ENCODE measurements around the gene NCAM1. TPM values are rescaled to one million over a fixed set of nuclear protein-coding genes. Genes with fewer than 3 reads are reported as not detected.

Gene NCAM1
- total RNA-seq, 1 donor from 2014 or later: 76.7 TPM

GRCh38 chr11:113174882-113175281 is 213.7 kb downstream of the NCAM1 start:
- no peak for DNase-seq (ENCODE audit: low read depth, low spot score)
- H3K4me1 Mint-ChIP-seq: peaks cover 32% of the 10 kb centered on the region
- H3K27me3 Mint-ChIP-seq (ENCODE audit: low read depth): no peaks in the 10 kb centered on the region
- H3K27ac Mint-ChIP-seq (ENCODE audit: unreplicated experiment): no peak overlapping the region
- H3K9me3 Mint-ChIP-seq: no peaks in the 10 kb centered on the region
- TF ChIP-seq, protein P1, sequence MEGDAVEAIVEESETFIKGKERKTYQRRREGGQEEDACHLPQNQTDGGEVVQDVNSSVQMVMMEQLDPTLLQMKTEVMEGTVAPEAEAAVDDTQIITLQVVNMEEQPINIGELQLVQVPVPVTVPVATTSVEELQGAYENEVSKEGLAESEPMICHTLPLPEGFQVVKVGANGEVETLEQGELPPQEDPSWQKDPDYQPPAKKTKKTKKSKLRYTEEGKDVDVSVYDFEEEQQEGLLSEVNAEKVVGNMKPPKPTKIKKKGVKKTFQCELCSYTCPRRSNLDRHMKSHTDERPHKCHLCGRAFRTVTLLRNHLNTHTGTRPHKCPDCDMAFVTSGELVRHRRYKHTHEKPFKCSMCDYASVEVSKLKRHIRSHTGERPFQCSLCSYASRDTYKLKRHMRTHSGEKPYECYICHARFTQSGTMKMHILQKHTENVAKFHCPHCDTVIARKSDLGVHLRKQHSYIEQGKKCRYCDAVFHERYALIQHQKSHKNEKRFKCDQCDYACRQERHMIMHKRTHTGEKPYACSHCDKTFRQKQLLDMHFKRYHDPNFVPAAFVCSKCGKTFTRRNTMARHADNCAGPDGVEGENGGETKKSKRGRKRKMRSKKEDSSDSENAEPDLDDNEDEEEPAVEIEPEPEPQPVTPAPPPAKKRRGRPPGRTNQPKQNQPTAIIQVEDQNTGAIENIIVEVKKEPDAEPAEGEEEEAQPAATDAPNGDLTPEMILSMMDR (conservative IDR thresholded peaks at IDR 0.05): no peak
- H3K4me3 Mint-ChIP-seq: no peak overlapping the region
- H3K36me3 Mint-ChIP-seq (ENCODE audit: low read depth): no peaks in the 10 kb centered on the region

GRCh38 chr11:113176599-113177360 is 215.6 kb downstream of the NCAM1 start:
- Mint-ChIP-seq H3K4me1 (peaks cover 35% of the 10 kb centered on the region), H3K27me3 (ENCODE audit: low read depth) (no peaks in the 10 kb centered on the region), H3K9me3 (no peaks in the 10 kb centered on the region), H3K4me3 (no peak overlapping the region), H3K27ac (ENCODE audit: unreplicated experiment) (no peak overlapping the region), H3K36me3 (ENCODE audit: low read depth) (no peaks in the 10 kb centered on the region)
- DNase-seq (ENCODE audit: low read depth, low spot score): no peak
- TF ChIP-seq, protein P1 (conservative IDR thresholded peaks at IDR 0.05): no peak

GRCh38 chr11:113177671-113178070 is 216.5 kb downstream of the NCAM1 start:
- no peak overlapping the region for H3K4me3 Mint-ChIP-seq
- H3K27me3 Mint-ChIP-seq (ENCODE audit: low read depth): peaks cover 3% of the 10 kb centered on the region
- H3K27ac Mint-ChIP-seq (ENCODE audit: unreplicated experiment): no peak overlapping the region
- no peaks in the 10 kb centered on the region for H3K9me3 Mint-ChIP-seq
- TF ChIP-seq, protein P1 (conservative IDR thresholded peaks at IDR 0.05): no peak
- peaks cover 29% of the 10 kb centered on the region for H3K4me1 Mint-ChIP-seq
- no peaks in the 10 kb centered on the region for H3K36me3 Mint-ChIP-seq (ENCODE audit: low read depth)
- DNase-seq (ENCODE audit: low read depth, low spot score): no peak

DNA sequence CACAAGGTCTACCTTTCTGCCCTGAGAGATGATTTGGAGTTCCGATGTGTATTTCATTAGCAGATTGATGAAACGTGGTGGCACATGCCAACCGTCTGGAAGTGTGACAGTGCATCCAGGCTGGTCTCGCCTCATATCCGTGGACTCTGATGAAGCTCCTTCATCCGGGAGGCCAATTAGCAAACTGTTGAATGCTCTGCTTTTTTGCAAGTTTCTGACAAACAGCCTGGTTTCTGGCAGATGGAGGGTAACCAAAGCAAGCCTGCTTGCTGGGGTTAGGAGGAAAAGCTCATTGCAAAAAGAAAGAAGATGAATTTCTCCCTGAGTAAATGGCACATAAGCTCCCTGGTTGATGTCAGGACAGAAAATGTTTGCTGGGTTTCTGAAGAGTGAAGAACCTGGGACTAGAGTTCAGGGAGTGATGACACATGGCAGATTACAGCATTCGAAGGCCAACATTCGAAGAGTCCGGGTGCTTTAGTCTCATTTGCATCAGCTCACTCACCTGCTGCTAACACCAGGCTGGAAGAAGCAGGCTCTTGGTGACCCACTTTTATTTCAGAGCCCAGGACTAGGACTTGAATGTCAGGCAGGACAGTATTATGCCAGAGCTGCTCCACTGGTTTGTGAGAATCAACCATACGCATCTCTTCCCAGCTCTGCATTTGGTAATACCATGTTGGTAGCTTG is 217.3 kb downstream of the NCAM1 start:
- H3K27ac Mint-ChIP-seq (ENCODE audit: unreplicated experiment): no peak overlapping the region
- no peak overlapping the region for H3K4me3 Mint-ChIP-seq
- no peak for DNase-seq (ENCODE audit: low read depth, low spot score)
- peaks cover 22% of the 10 kb centered on the region for H3K4me1 Mint-ChIP-seq
- H3K9me3 Mint-ChIP-seq: no peaks in the 10 kb centered on the region
- peaks cover 3% of the 10 kb centered on the region for H3K27me3 Mint-ChIP-seq (ENCODE audit: low read depth)
- H3K36me3 Mint-ChIP-seq (ENCODE audit: low read depth): no peaks in the 10 kb centered on the region
- TF ChIP-seq, protein P1 (conservative IDR thresholded peaks at IDR 0.05): no peak

DNA sequence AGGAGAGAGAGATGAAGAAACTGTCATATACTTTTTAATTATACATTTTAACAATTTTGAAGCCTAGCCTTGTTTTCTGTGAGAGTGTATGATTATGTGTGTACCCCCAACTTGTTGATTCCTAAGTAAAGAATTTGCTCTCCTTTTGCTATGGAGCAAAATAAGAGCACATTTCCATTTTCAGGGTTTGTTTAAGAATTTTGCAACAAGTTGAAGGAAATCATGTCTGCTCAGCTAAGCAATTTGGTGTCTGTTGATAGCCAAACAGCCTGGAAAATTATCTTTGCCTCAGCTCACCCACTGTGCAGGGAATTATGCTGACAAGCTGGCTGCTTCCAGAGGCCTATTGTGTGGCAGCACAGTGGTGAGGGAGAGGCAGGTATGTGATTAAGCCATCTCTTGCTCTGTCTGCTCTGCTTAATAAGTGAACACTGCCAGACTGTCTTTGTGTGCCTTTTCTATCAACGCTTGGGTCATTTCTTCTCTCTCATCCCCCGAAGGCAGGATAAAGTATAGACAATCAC is 218.0 kb downstream of the NCAM1 start:
- Mint-ChIP-seq H3K4me1 (peaks cover 22% of the 10 kb centered on the region), H3K27me3 (ENCODE audit: low read depth) (peaks cover 3% of the 10 kb centered on the region), H3K4me3 (no peak overlapping the region), H3K27ac (ENCODE audit: unreplicated experiment) (no peak overlapping the region), H3K9me3 (no peaks in the 10 kb centered on the region), H3K36me3 (ENCODE audit: low read depth) (no peaks in the 10 kb centered on the region)
- TF ChIP-seq, protein P1 (conservative IDR thresholded peaks at IDR 0.05): no peak
- no peak for DNase-seq (ENCODE audit: low read depth, low spot score)

Data from neural crest cell (in vitro differentiated cells).